PC-3 (cell line): Measurements from ENCODE around the gene OR5AN1. TPM values are rescaled to one million over a fixed set of nuclear protein-coding genes. Genes with fewer than 3 reads are reported as not detected.

Experiments
- ATAC-seq: fragments of 200-7000 bp; cut with Tn5 transposase; 2 replicates; pipeline ENCODE4 v1.9.1; 2020; ENCODE audit warnings: mild to moderate bottlenecking, moderate library complexity
- BruUV-seq: library from RNA; stranded (reverse); fragments of 400-500 nt; replicated peaks from 2 replicates; lab custom pipeline; 2021; lab: Mats Ljungman, UMichigan
- CTCF ChIA-PET: fragments of 300-600 bp; sonication (Branson Sonifier 250); formaldehyde crosslinking; loops from one replicate; lab custom pipeline; 2022; ENCODE audit warnings: antibody characterized with exemption; lab: Charles Lee
- POLR2A ChIA-PET: fragments of 300-600 bp; sonication (Branson Sonifier 250); formaldehyde crosslinking; loops from one replicate; lab custom pipeline; 2022; ENCODE audit warnings: antibody characterized with exemption; ENCODE audit not compliant: unreplicated experiment; lab: Charles Lee
- DNase-seq: peaks from one replicate; pipeline ENCODE4 v3.0.0-alpha.2; 2015
- H2AFZ ChIP-seq: fragments of 300-600 bp; sonication (generic); 2 replicates; pipeline ENCODE4 v1.6.0; 2016; ENCODE audit warnings: antibody characterized with exemption, low read length
- H3F3A ChIP-seq: fragments of 300-600 bp; sonication (generic); one replicate; pipeline ENCODE4 v1.6.0; 2017; ENCODE audit warnings: antibody characterized with exemption, low read length, control low read depth, mild to moderate bottlenecking; ENCODE audit not compliant: unreplicated experiment
- H3K27ac ChIP-seq: fragments of 300-600 bp; sonication (generic); 2 replicates; pipeline ENCODE4 v1.5.1; 2016; ENCODE audit warnings: mild to moderate bottlenecking, low read length
- H3K27me3 ChIP-seq: fragments of 300-600 bp; sonication (generic); 2 replicates; pipeline ENCODE4 v1.6.1; 2016; ENCODE audit warnings: low read length, mixed read lengths
- H3K36me3 ChIP-seq: fragments of 300-600 bp; sonication (generic); 2 replicates; pipeline ENCODE4 v1.6.1; 2016; ENCODE audit warnings: low read depth, mixed run types, low read length, mixed read lengths
- H3K4me1 ChIP-seq: fragments of 300-600 bp; sonication (generic); 2 replicates; pipeline ENCODE4 v1.5.1; 2016; ENCODE audit warnings: low read length; ENCODE audit not compliant: insufficient read depth
- H3K4me2 ChIP-seq: fragments of 300-600 bp; sonication (generic); 2 replicates; pipeline ENCODE4 v1.6.0; 2016; ENCODE audit warnings: low read length
- H3K4me3 ChIP-seq: fragments of 300-600 bp; sonication (generic); 2 replicates; pipeline ENCODE4 v1.5.1; 2016; ENCODE audit warnings: mild to moderate bottlenecking, low read length, mixed read lengths
- H3K79me2 ChIP-seq: fragments of 300-600 bp; sonication (generic); 2 replicates; pipeline ENCODE4 v1.6.1; 2017; ENCODE audit warnings: low read length, mixed read lengths
- H3K9ac ChIP-seq: fragments of 300-600 bp; sonication (generic); 2 replicates; pipeline ENCODE4 v1.6.0; 2016; ENCODE audit warnings: mild to moderate bottlenecking, low read length
- H3K9me2 ChIP-seq: fragments of 300-600 bp; sonication (generic); replicated peaks from 2 replicates; pipeline ENCODE4 v1.6.1; 2016; ENCODE audit warnings: mixed run types, low read length, mixed read lengths
- H3K9me3 ChIP-seq: fragments of 300-600 bp; sonication (generic); 2 replicates; pipeline ENCODE4 v1.6.1; 2016; ENCODE audit warnings: low read length, mixed read lengths
- H4K20me1 ChIP-seq: fragments of 300-600 bp; sonication (generic); 2 replicates; pipeline ENCODE4 v1.6.1; 2016; ENCODE audit warnings: low read length, mixed read lengths
- EZH2 ChIP-seq: fragments of 300-600 bp; sonication (generic); IDR thresholded peaks from one replicate; pipeline ENCODE4 v1.6.1; 2017; ENCODE audit warnings: antibody characterized with exemption, mild to moderate bottlenecking, low read length; ENCODE audit not compliant: unreplicated experiment
- EZH2phosphoT487 ChIP-seq: fragments of 300-600 bp; sonication (generic); IDR thresholded peaks from 2 replicates; pipeline ENCODE4 v1.6.1; 2018; ENCODE audit warnings: mild to moderate bottlenecking, antibody characterized with exemption, low read length, borderline replicate concordance
- intact Hi-C: fragments of 100-400 bp; cut with micrococcal nuclease; formaldehyde crosslinking; loops from 2 replicates; pipeline ENCODE4 v1.9.0; 2023
- total RNA-seq: library from RNA; depleted of rRNA; stranded (reverse); fragments of >200 nt; gene quantifications from 2 replicates; pipeline ENCODE4 v1.2.3, GENCODE V29; 2014
- TF ChIP-seq, protein P1 (sequence below): fragments of 300-600 bp; sonication (generic); conservative IDR thresholded peaks from 2 replicates; pipeline ENCODE4 v1.5.1; 2017; ENCODE audit warnings: antibody characterized with exemption, low read depth, mild to moderate bottlenecking, low read length

Gene OR5AN1
- total RNA-seq, 1 experiment from 2014 or later = not detected

GRCh38 chr11:59416613-59417012 lies 57.9 kb downstream of the OR5AN1 start:
- ChIA-PET CTCF (no interaction called here), POLR2A (no interaction called here)
- Histone ChIP-seq H3K9ac (no peak overlapping the region), H3K4me2 (no peak overlapping the region), H3K27me3 (peaks cover 56% of the 10 kb centered on the region), H4K20me1 (no peaks in the 10 kb centered on the region), H3K4me3 (no peak overlapping the region), H2AFZ (no peak overlapping the region), H3K27ac (no peak overlapping the region), H3F3A (no peaks in the 10 kb centered on the region), H3K9me3 (0 out of 2 replicates have a peak, but pooled peaks cover under 1% of the 10 kb centered on the region), H3K79me2 (no peaks in the 10 kb centered on the region), H3K36me3 (no peaks in the 10 kb centered on the region), H3K9me2 (no peaks in the 10 kb centered on the region), H3K4me1 (no peaks in the 10 kb centered on the region)
- TF ChIP-seq EZH2 (no peak), EZH2phosphoT487 (no peak)
- TF ChIP-seq, protein P1, sequence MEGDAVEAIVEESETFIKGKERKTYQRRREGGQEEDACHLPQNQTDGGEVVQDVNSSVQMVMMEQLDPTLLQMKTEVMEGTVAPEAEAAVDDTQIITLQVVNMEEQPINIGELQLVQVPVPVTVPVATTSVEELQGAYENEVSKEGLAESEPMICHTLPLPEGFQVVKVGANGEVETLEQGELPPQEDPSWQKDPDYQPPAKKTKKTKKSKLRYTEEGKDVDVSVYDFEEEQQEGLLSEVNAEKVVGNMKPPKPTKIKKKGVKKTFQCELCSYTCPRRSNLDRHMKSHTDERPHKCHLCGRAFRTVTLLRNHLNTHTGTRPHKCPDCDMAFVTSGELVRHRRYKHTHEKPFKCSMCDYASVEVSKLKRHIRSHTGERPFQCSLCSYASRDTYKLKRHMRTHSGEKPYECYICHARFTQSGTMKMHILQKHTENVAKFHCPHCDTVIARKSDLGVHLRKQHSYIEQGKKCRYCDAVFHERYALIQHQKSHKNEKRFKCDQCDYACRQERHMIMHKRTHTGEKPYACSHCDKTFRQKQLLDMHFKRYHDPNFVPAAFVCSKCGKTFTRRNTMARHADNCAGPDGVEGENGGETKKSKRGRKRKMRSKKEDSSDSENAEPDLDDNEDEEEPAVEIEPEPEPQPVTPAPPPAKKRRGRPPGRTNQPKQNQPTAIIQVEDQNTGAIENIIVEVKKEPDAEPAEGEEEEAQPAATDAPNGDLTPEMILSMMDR = no peak
- no TSS peak for BruUV-seq
- DNase-seq (no peak), ATAC-seq (no peak)
- intact Hi-C loops = no loop called here

DNA sequence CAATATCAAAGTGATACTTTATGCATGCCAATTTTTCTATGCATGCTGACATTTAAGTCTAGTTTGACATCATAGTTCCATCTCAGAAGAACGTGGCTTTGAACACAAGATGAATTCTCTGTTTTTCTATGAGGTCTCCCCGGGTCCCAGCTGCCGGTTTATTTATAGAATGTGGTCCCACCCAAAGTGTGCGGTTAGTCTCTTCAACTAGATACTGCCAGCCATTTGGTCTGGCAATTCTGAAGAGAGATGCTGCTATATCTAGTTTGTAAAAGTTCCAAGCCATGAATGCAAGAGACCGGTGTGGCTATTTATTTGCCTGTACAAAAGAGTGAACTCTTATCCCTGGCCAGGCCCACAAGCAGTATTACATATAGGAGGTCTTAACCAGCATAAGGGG lies 58.3 kb downstream of the OR5AN1 start:
- no peak for DNase-seq
- ChIA-PET POLR2A (no interaction called here), CTCF (no interaction called here)
- Histone ChIP-seq H3K36me3 (no peaks in the 10 kb centered on the region), H3K4me2 (no peak overlapping the region), H3K9ac (no peak overlapping the region), H3K4me3 (no peak overlapping the region), H3K4me1 (no peaks in the 10 kb centered on the region), H4K20me1 (no peaks in the 10 kb centered on the region), H3K27me3 (peaks cover 60% of the 10 kb centered on the region), H3K79me2 (no peaks in the 10 kb centered on the region), H3K27ac (no peak overlapping the region), H3K9me2 (no peaks in the 10 kb centered on the region), H2AFZ (no peak overlapping the region), H3F3A (no peaks in the 10 kb centered on the region), H3K9me3 (no peaks in the 10 kb centered on the region)
- intact Hi-C loops = no loop called here
- ATAC-seq = no peak
- no TSS peak for BruUV-seq
- TF ChIP-seq, protein P1 = no peak
- TF ChIP-seq EZH2phosphoT487 (no peak), EZH2 (no peak)

DNA sequence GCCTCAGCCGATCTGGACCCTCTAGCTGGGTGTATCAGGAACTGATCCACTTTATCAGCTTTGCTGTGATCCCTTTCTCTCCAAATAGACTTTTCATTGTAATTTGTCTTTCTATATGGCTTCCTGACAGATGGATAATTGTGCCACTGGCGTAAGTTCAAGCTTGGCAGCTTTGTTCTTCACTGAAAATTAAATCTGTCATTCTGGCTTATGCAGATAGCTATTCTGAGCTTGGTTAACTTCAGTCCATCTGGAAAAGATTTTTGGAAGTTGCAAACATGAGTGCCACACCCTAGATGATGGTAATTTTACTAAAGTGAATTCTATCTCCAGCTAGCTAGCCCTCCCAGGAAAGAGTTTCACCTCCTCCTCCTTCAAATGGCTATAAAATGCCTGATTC lies 59.5 kb downstream of the OR5AN1 start:
- Histone ChIP-seq H3K4me2 (no peak overlapping the region), H3K4me1 (no peaks in the 10 kb centered on the region), H2AFZ (no peak overlapping the region), H3K27ac (no peak overlapping the region), H3K9ac (no peak overlapping the region), H3K9me2 (no peaks in the 10 kb centered on the region), H3K36me3 (no peaks in the 10 kb centered on the region), H3K27me3 (peaks cover 62% of the 10 kb centered on the region), H3K9me3 (no peaks in the 10 kb centered on the region), H4K20me1 (no peaks in the 10 kb centered on the region), H3K4me3 (no peak overlapping the region), H3K79me2 (no peaks in the 10 kb centered on the region), H3F3A (no peaks in the 10 kb centered on the region)
- TF ChIP-seq EZH2phosphoT487 (no peak), EZH2 (no peak)
- TF ChIP-seq, protein P1 = no peak
- no TSS peak for BruUV-seq
- CTCF ChIA-PET = no interaction called here
- DNase-seq = no peak
- no peak for ATAC-seq
- POLR2A ChIA-PET = no interaction called here
- intact Hi-C loops = no loop called here
